Mucosa of rectum (tissue), 2 donors: ENCODE data around the gene PROX2.
A peak's percentile ranks its signal among the peaks of the same experiment; 100 is the strongest.

Experiments
- H3K27ac ChIP-seq, 2 donors: one replicate each; pipeline ENCODE4 v1.7.0; 2013; ENCODE audit warnings: inconsistent platforms in 2 of 2, low read depth in 2 of 2, low read length in 2 of 2
- H3K27me3 ChIP-seq, 2 donors: one replicate each; pipeline ENCODE4 v1.7.0; 2013; ENCODE audit warnings: low read length in 2 of 2; ENCODE audit not compliant: control insufficient read depth in 2 of 2, insufficient read depth in 2 of 2
- H3K36me3 ChIP-seq, 2 donors: one replicate each; pipeline ENCODE4 v1.7.0; 2013; ENCODE audit warnings: low read length in 2 of 2; ENCODE audit not compliant: control insufficient read depth in 2 of 2, insufficient read depth in 2 of 2
- H3K4me1 ChIP-seq, 2 donors: one replicate each; pipeline ENCODE4 v1.7.0; 2013; ENCODE audit warnings: low read length in 2 of 2, mild to moderate bottlenecking in 1 of 2; ENCODE audit not compliant: control insufficient read depth in 2 of 2, insufficient read depth in 2 of 2
- H3K4me3 ChIP-seq, 2 donors: one replicate each; pipeline ENCODE4 v1.7.0; 2013; ENCODE audit warnings: low read length in 2 of 2
- H3K9ac ChIP-seq, 2 donors: one replicate each; pipeline ENCODE4 v1.7.0; 2013; ENCODE audit warnings: low read length in 2 of 2, low read depth in 1 of 2, mild to moderate bottlenecking in 1 of 2
- H3K9me3 ChIP-seq, 2 donors: one replicate each; pipeline ENCODE4 v1.7.0; 2013; ENCODE audit warnings: low read length in 2 of 2; ENCODE audit not compliant: control insufficient read depth in 2 of 2
- donor health status: healthy.
- donor health status: Normal muscosa, but diverticular disease.

Gene PROX2

DNA sequence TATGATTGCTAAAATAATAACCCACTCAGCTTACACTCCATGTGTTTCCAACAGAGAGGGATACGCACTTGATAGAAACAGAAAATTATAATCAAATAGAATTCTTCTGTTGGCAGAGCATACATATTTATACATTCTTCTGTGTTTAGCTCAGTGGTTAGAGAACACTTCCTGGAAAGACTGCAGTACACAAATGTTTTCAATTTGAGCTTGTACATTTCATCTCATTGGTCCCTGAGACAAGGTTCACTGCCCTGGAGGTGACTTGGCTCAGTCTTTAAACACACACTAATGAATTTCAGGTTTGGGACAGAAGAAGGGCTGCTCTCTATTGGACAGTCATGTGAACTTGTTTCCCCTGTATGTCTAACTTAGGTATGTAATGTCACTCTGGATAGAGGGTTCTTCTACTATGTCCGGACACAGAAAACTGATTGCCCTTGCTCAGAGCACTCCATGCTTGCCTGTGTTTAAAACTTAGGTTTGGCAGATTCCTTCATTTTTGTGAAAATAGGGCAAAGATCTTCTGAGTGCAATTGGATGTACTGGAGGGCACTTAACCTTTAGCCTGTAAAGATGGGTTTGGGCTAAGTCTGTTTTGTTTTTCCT is 22.9 kb downstream of the PROX2 start:
- Histone ChIP-seq H3K36me3 (no peaks in the 10 kb centered on the region), H3K9ac (no peak overlapping the region), H3K27me3 (no peaks in the 10 kb centered on the region), H3K27ac (peak overlapping the region in 1 of 2 donors; percentile 32), H3K4me1 (peaks cover 0 to 5% of the 10 kb centered on the region in 2 donors), H3K9me3 (no peaks in the 10 kb centered on the region), H3K4me3 (no peak overlapping the region)

DNA sequence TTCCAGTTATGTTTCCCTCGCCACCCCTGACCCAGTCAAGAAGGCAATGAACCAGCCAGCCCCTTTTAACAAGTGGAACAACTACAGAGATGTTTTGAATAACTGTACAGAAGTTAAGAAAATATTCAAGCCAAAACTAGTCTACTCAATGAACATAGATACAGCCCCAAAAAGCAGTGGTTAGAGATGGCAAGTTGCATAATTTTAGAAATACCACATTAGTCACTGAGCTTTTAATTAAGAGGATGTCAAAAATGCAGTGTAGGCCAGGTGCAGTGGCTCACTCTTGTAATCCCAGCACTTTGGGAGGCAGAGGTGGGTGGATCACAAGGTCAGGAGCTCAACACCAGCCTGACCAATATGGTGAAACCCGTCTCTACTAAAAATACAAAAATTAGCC is 27.2 kb downstream of the PROX2 start:
- no peak overlapping the region for H3K27ac ChIP-seq
- no peaks in the 10 kb centered on the region for H3K27me3 ChIP-seq
- H3K9me3 ChIP-seq, result no peaks in the 10 kb centered on the region
- no peak overlapping the region for H3K9ac ChIP-seq
- no peaks in the 10 kb centered on the region for H3K36me3 ChIP-seq
- H3K4me3 ChIP-seq, result no peak overlapping the region
- no peaks in the 10 kb centered on the region for H3K4me1 ChIP-seq

DNA sequence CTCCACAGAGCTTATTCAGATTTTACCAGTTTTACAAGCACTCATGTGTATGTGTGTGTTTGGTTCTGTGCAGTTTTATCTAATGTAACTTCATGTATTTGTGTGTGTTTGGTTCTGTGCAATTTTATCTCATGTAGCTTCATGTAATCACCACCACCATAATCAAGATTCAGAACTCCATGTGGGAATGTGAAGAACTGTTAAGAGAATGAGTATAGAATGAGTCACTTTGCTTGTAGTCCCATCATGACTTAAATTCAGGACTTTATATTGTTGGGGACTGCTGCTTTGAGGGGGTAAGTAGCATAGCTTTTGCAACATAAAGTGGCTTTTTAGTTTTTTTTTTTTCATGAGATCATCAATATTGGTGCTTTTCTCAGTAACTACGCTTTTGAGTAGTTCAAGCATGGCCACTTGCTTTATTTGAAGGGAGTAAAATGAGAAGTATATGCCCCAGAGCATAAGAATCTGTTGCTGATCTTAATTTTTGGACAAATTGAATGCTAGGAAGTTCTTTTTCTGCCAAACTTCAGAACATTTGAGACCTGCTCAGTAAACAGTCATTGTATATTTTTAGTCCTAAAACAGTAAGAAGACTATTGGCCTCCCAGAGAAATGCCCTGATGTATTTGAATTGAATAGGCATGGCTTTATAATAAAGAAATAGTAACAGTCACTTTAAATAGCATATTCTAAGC is 28.8 kb downstream of the PROX2 start:
- no peaks in the 10 kb centered on the region for H3K9me3 ChIP-seq
- H3K9ac ChIP-seq, result no peak overlapping the region
- H3K27ac ChIP-seq, result no peak overlapping the region
- no peaks in the 10 kb centered on the region for H3K27me3 ChIP-seq
- no peaks in the 10 kb centered on the region for H3K4me1 ChIP-seq
- H3K4me3 ChIP-seq, result no peak overlapping the region
- H3K36me3 ChIP-seq, result no peaks in the 10 kb centered on the region

DNA sequence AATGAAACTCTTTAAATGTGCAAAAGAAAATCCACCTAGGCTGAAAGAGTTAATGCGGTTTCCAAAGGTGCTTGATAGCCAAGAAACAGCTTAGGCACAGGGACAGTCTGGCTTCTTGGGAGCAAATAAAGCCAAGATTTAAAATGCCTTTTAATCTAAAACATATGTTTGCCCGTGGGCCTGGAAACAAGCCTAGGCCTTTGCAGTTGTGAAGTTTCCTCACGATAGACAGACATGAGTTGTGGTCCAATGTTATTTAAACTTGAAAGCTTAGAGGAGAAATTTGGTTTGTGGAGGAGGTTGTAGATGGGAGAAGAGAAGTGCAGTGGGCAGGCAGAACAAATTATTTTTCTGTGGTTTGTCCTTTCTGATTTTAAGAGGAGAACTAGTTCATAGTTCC is 29.8 kb downstream of the PROX2 start:
- Histone ChIP-seq H3K4me1 (no peaks in the 10 kb centered on the region), H3K36me3 (peaks cover 0 to 2% of the 10 kb centered on the region in 2 donors), H3K27me3 (no peaks in the 10 kb centered on the region), H3K9me3 (no peaks in the 10 kb centered on the region), H3K4me3 (no peak overlapping the region), H3K9ac (no peak overlapping the region), H3K27ac (no peak overlapping the region)

DNA sequence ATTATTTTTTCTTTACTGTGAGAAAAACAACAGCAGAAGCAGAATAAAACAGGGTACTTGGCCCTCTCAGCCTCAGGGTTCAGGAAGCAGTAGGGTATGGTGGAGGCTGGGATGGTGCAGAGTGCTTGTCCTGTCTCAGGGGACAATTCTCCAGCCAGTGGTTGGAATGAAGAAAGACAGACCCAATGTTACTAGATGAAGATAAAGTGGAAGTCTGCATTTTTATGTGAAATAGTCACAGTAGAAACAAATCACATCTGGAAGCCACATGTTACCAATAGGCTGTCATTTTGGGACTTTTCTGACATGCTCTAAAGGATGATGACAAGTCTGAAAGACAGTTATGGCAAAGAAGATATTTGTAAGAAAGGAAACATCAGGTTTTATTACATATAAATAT is 32.3 kb downstream of the PROX2 start:
- no peak overlapping the region for H3K9ac ChIP-seq
- no peaks in the 10 kb centered on the region for H3K9me3 ChIP-seq
- H3K27me3 ChIP-seq, result no peaks in the 10 kb centered on the region
- no peak overlapping the region for H3K4me3 ChIP-seq
- H3K36me3 ChIP-seq, result peaks cover 0 to 2% of the 10 kb centered on the region in 2 donors
- H3K27ac ChIP-seq, result no peak overlapping the region
- no peaks in the 10 kb centered on the region for H3K4me1 ChIP-seq

DNA sequence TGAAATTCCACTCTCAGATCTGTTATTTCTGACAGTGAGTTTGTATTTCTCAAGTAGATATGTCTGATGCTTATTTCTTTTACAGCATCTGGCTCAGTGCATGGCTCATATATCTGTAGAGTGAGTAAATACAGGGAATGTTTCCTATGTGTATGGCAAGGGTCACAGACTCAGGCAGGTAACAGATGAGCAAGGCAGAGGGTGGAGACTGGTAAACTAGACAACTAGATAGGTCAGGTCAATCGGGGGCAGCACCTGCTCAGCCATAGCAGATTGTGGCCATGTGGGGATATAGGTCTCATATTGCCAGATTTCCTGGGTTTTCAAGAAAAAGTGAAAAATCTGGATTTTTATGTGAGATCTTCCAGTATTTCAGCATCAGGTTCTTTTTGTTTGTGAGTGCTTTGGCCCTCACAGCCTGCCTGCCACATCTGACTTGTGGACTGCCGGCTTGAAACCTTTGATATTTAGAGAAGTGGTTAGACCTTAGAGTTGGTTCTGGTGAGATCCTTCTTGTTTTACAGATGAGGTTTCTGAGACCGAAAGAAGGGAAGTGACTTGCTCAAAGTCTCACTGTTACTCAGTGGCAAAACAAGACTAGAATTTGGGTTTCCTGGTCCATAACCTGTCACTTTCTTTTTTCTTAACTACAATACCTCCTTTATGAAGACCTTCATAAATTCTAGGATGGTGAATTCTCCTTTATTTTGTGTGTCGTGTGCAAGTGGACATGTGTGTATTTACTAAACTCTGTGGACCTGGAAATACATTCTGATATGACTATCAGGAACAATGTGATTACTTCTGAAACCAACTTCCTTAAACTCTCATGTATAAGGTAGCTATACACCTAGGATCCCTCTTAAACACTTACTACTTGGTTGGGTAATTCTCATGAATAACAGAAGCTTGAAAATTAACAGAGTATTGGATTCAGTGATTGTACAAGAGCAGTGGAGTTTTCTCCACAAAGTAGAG is 34.4 kb downstream of the PROX2 start:
- Histone ChIP-seq H3K27me3 (no peaks in the 10 kb centered on the region), H3K4me1 (peaks cover 0 to 3% of the 10 kb centered on the region in 2 donors), H3K36me3 (peaks cover 3 to 5% of the 10 kb centered on the region in 2 donors), H3K27ac (peak overlapping the region; percentile 3 to 54), H3K4me3 (no peak overlapping the region), H3K9me3 (no peaks in the 10 kb centered on the region), H3K9ac (no peak overlapping the region)

DNA sequence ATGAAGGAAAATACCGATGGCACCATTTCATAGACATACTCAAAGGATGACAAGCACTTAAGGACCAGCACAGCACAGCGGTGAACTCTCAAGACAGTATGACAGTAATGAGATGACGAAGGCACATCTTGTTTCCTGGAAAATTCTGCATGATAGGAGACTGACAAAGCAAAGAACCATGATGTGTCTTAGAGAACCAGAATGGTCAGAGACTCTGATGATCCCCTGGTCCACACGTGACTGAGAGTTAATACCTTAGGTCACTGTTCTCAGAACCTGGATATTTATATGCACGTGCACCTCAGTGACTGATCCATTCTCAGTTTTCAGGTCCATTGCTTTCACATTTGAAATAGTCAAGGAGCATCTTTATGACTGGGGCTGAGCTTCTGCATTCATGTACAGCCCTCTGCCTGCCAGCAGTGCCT is 35.3 kb downstream of the PROX2 start:
- no peak overlapping the region for H3K9ac ChIP-seq
- H3K4me1 ChIP-seq, result peaks cover 0 to 5% of the 10 kb centered on the region in 2 donors
- peaks cover 5 to 7% of the 10 kb centered on the region in 2 donors for H3K36me3 ChIP-seq
- H3K27ac ChIP-seq, result peak overlapping the region; percentile 3 to 54
- H3K4me3 ChIP-seq, result no peak overlapping the region
- H3K9me3 ChIP-seq, result no peaks in the 10 kb centered on the region
- no peaks in the 10 kb centered on the region for H3K27me3 ChIP-seq

DNA sequence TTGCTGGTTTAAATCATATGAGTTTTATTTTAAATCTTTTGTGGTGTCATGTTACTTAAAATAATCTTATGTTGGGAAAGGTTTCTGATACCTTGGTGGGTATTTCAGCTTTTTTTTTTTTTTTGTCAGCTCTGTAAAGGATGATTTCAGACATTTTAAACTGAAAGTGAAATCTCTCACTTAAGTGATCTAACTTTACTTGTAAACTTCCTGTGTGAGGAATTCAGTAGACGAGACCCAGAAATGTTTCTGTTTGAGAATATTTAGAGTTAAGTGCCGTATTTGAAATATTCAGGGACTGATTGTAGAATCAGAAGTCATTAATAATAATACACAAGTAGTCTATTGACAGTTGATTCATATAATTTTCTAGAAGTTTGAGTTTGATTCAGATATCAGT is 37.8 kb downstream of the PROX2 start:
- Histone ChIP-seq H3K27ac (peak overlapping the region; percentile 12 to 54), H3K36me3 (peaks cover 9 to 13% of the 10 kb centered on the region in 2 donors), H3K9ac (no peak overlapping the region), H3K4me1 (peaks cover 0 to 5% of the 10 kb centered on the region in 2 donors), H3K27me3 (no peaks in the 10 kb centered on the region), H3K9me3 (no peaks in the 10 kb centered on the region), H3K4me3 (peak overlapping the region in 1 of 2 donors; percentile 27)

DNA sequence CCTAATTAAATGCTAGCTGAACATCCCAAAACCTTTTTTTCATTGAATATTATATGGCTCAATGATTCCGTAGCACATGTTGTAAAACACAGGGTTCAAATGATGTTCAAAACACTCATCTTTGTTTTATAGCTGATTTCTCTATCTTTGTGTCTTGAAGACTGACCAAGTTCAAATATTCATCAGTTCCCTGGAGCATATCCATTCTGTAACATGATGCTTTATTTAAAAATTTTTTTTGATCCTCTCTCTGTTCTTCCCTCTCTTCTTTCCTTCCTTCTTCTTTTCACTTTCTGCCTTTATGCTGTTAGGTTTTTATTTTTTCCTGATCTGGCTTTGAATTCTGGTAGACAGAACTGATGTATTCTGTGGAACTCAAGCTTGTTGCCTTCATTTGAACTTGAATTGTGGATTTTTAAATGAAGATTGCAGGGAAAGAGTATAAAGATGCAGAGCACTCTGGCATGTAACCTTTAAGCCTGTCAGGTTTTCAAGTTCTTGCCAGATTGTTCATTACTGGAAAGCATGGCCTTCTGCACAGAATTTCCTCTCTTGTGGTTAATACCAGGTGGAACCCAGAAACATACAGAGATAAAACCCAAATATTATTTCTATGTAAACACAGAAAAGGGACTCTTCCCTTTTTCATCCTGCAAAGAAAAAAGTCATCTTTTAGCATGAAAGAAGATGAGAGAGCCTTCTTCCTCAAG is 39.5 kb downstream of the PROX2 start:
- Histone ChIP-seq H3K9me3 (no peaks in the 10 kb centered on the region), H3K9ac (no peak overlapping the region), H3K27me3 (no peaks in the 10 kb centered on the region), H3K4me3 (no peak overlapping the region), H3K27ac (no peak overlapping the region), H3K36me3 (peaks cover 9 to 15% of the 10 kb centered on the region in 2 donors), H3K4me1 (peaks cover 0 to 5% of the 10 kb centered on the region in 2 donors)
